Measurements from ENCODE around the gene CABLES1. TPM values are rescaled to one million over a fixed set of nuclear protein-coding genes. Genes with fewer than 3 reads are reported as not detected.
"Not testable (repeated sequence)": the region's sequence is repeated elsewhere in the genome, so short reads cannot be mapped to it uniquely, and the experiment has no call there.

CABLES1 gene
- polyA plus RNA-seq, 1 donor = 11.1 TPM

GRCh38 chr18:23265682-23266399, 130.6 kb downstream of the CABLES1 start:
- DNase-seq = no peak
- Histone ChIP-seq H3K4me3 (ENCODE audit: low read length) (no peak overlapping the region), H3K27ac (ENCODE audit: low read length) (no peak overlapping the region), H3K36me3 (ENCODE audit: control insufficient read depth, insufficient read depth, low read length) (no peaks in the 10 kb centered on the region), H3K4me1 (ENCODE audit: control insufficient read depth, insufficient read depth, low read length) (peaks cover 12% of the 10 kb centered on the region), H3K27me3 (ENCODE audit: control insufficient read depth, insufficient read depth, low read length) (no peaks in the 10 kb centered on the region), H3K9me3 (ENCODE audit: control insufficient read depth, low read depth, low read length) (peaks cover 8% of the 10 kb centered on the region)
- no CpG with 5 or more reads among the region's 7 CpGs for WGBS (ENCODE audit: insufficient coverage, low lambda C conversion rate)

GRCh38 chr18:23266717-23267446, 131.6 kb downstream of the CABLES1 start:
- no peaks in the 10 kb centered on the region for H3K27me3 ChIP-seq (ENCODE audit: control insufficient read depth, insufficient read depth, low read length)
- peaks cover 5% of the 10 kb centered on the region for H3K4me1 ChIP-seq (ENCODE audit: control insufficient read depth, insufficient read depth, low read length)
- DNase-seq = no peak
- no peak overlapping the region for H3K27ac ChIP-seq (ENCODE audit: low read length)
- no peaks in the 10 kb centered on the region for H3K36me3 ChIP-seq (ENCODE audit: control insufficient read depth, insufficient read depth, low read length)
- WGBS (ENCODE audit: insufficient coverage, low lambda C conversion rate) = no CpG with 5 or more reads among the region's 20 CpGs
- H3K4me3 ChIP-seq (ENCODE audit: low read length) = no peak overlapping the region
- peaks cover 8% of the 10 kb centered on the region for H3K9me3 ChIP-seq (ENCODE audit: control insufficient read depth, low read depth, low read length)

- no peak for DNase-seq
- Histone ChIP-seq H3K27ac (ENCODE audit: low read length) (no peak overlapping the region), H3K9me3 (ENCODE audit: control insufficient read depth, low read depth, low read length) (peaks cover 8% of the 10 kb centered on the region), H3K36me3 (ENCODE audit: control insufficient read depth, insufficient read depth, low read length) (no peaks in the 10 kb centered on the region), H3K4me1 (ENCODE audit: control insufficient read depth, insufficient read depth, low read length) (peaks cover 5% of the 10 kb centered on the region), H3K4me3 (ENCODE audit: low read length) (no peak overlapping the region), H3K27me3 (ENCODE audit: control insufficient read depth, insufficient read depth, low read length) (no peaks in the 10 kb centered on the region)
- 85% methylated on average over 3 of the region's 6 CpGs for WGBS (ENCODE audit: insufficient coverage, low lambda C conversion rate)
Measured at GRCh38 chr18:23267447-23267776, 132.1 kb downstream of the CABLES1 start.

- no CpG with 5 or more reads among the region's 8 CpGs for WGBS (ENCODE audit: insufficient coverage, low lambda C conversion rate)
- Histone ChIP-seq H3K4me3 (ENCODE audit: low read length) (no peak overlapping the region), H3K36me3 (ENCODE audit: control insufficient read depth, insufficient read depth, low read length) (no peaks in the 10 kb centered on the region), H3K27ac (ENCODE audit: low read length) (no peak overlapping the region), H3K27me3 (ENCODE audit: control insufficient read depth, insufficient read depth, low read length) (no peaks in the 10 kb centered on the region), H3K9me3 (ENCODE audit: control insufficient read depth, low read depth, low read length) (peaks cover 8% of the 10 kb centered on the region), H3K4me1 (ENCODE audit: control insufficient read depth, insufficient read depth, low read length) (peaks cover 5% of the 10 kb centered on the region)
- no peak for DNase-seq
Measured at GRCh38 chr18:23268641-23269040, 133.4 kb downstream of the CABLES1 start.

GRCh38 chr18:23269068-23269467, 133.8 kb downstream of the CABLES1 start:
- not testable (repeated sequence) for H3K27ac ChIP-seq (ENCODE audit: low read length); H3K4me3 ChIP-seq (ENCODE audit: low read length); H3K9me3 ChIP-seq (ENCODE audit: control insufficient read depth, low read depth, low read length); DNase-seq; H3K4me1 ChIP-seq (ENCODE audit: control insufficient read depth, insufficient read depth, low read length); H3K36me3 ChIP-seq (ENCODE audit: control insufficient read depth, insufficient read depth, low read length); H3K27me3 ChIP-seq (ENCODE audit: control insufficient read depth, insufficient read depth, low read length)
- no CpG with 5 or more reads among the region's 1 CpG for WGBS (ENCODE audit: insufficient coverage, low lambda C conversion rate)

GRCh38 chr18:23269928-23270327, 134.6 kb downstream of the CABLES1 start:
- Histone ChIP-seq H3K9me3 (ENCODE audit: control insufficient read depth, low read depth, low read length) (peaks cover 8% of the 10 kb centered on the region), H3K4me3 (ENCODE audit: low read length) (no peak overlapping the region), H3K27me3 (ENCODE audit: control insufficient read depth, insufficient read depth, low read length) (no peaks in the 10 kb centered on the region), H3K36me3 (ENCODE audit: control insufficient read depth, insufficient read depth, low read length) (no peaks in the 10 kb centered on the region), H3K4me1 (ENCODE audit: control insufficient read depth, insufficient read depth, low read length) (peaks cover 5% of the 10 kb centered on the region), H3K27ac (ENCODE audit: low read length) (no peak overlapping the region)
- no CpG with 5 or more reads among the region's 2 CpGs for WGBS (ENCODE audit: insufficient coverage, low lambda C conversion rate)
- no peak for DNase-seq

GRCh38 chr18:23270986-23271680, 135.8 kb downstream of the CABLES1 start:
- H3K4me3 ChIP-seq (ENCODE audit: low read length) = no peak overlapping the region
- peaks cover 5% of the 10 kb centered on the region for H3K4me1 ChIP-seq (ENCODE audit: control insufficient read depth, insufficient read depth, low read length)
- H3K27me3 ChIP-seq (ENCODE audit: control insufficient read depth, insufficient read depth, low read length) = no peaks in the 10 kb centered on the region
- no peaks in the 10 kb centered on the region for H3K36me3 ChIP-seq (ENCODE audit: control insufficient read depth, insufficient read depth, low read length)
- no CpG with 5 or more reads among the region's 4 CpGs for WGBS (ENCODE audit: insufficient coverage, low lambda C conversion rate)
- no peak for DNase-seq
- peaks cover 8% of the 10 kb centered on the region for H3K9me3 ChIP-seq (ENCODE audit: control insufficient read depth, low read depth, low read length)
- peak overlapping the region; percentile 43 for H3K27ac ChIP-seq (ENCODE audit: low read length)

GRCh38 chr18:23272498-23273232, 137.4 kb downstream of the CABLES1 start:
- Histone ChIP-seq H3K4me3 (ENCODE audit: low read length) (no peak overlapping the region), H3K27ac (ENCODE audit: low read length) (no peak overlapping the region), H3K4me1 (ENCODE audit: control insufficient read depth, insufficient read depth, low read length) (peaks cover 5% of the 10 kb centered on the region), H3K36me3 (ENCODE audit: control insufficient read depth, insufficient read depth, low read length) (no peaks in the 10 kb centered on the region), H3K9me3 (ENCODE audit: control insufficient read depth, low read depth, low read length) (peaks cover 8% of the 10 kb centered on the region), H3K27me3 (ENCODE audit: control insufficient read depth, insufficient read depth, low read length) (no peaks in the 10 kb centered on the region)
- WGBS (ENCODE audit: insufficient coverage, low lambda C conversion rate) = no CpG with 5 or more reads among the region's 11 CpGs
- DNase-seq = no peak

GRCh38 chr18:23273443-23273966, 138.2 kb downstream of the CABLES1 start:
- Histone ChIP-seq H3K27ac (ENCODE audit: low read length) (no peak overlapping the region), H3K4me3 (ENCODE audit: low read length) (no peak overlapping the region), H3K36me3 (ENCODE audit: control insufficient read depth, insufficient read depth, low read length) (no peaks in the 10 kb centered on the region), H3K27me3 (ENCODE audit: control insufficient read depth, insufficient read depth, low read length) (no peaks in the 10 kb centered on the region), H3K4me1 (ENCODE audit: control insufficient read depth, insufficient read depth, low read length) (peaks cover 5% of the 10 kb centered on the region), H3K9me3 (ENCODE audit: control insufficient read depth, low read depth, low read length) (peaks cover 8% of the 10 kb centered on the region)
- 40% methylated on average over 1 of the region's 10 CpGs for WGBS (ENCODE audit: insufficient coverage, low lambda C conversion rate)
- DNase-seq = no peak
